SH-SY5Y (cell line): ENCODE measurements around the gene CBX6.

Experiments
- GATA2 ChIP-seq: IDR thresholded peaks from 2 replicates; pipeline ENCODE4 v1.6.1; 2011; ENCODE audit warnings: mild to moderate bottlenecking, low read depth, low read length
- GATA3 ChIP-seq: IDR thresholded peaks from 2 replicates; pipeline ENCODE4 v1.6.1; 2011; ENCODE audit warnings: low read depth, mild to moderate bottlenecking, low read length, moderate library complexity

- TF ChIP-seq GATA2 (no peak), GATA3 (no peak)
These were observed 39.7 kb downstream of the CBX6 start for GRCh38 chr22:38832005-38832978.
